ENCODE data around the gene TMBIM1. TPM values are rescaled to one million over a fixed set of nuclear protein-coding genes. Genes with fewer than 3 reads are reported as not detected.

Gene TMBIM1
- total RNA-seq, 1 donor from 2014 or later: 63.1 TPM

DNA sequence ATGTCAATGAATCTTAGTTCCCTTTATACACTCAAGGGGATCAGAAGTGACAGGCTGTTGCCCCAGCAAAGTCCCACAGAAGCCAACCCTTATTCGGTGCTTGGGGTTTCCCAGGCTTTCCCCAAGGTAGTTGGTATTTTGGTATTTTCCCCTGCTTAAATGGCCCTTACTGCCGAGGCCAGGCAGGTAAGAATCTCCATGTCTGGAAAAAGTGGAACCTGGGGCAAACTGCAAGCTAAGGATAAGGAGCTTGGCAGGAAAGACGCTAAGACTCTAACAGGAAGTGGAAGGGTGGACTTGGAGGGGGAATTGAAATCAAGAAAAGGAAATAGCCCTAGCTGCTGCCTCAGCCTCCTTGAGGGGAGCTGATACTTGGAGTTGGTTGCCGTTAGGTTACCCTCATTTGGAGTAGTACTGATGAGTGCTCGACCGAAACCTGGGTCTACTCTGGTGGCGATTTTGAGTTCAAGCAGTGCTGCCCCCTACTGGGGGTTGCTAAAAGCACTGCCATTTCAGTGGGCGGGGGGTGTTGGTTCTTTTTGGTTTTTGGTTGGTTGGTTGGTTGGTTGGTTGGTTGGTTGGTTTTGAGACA is 34.8 kb downstream of the TMBIM1 start:
- no peaks in the 10 kb centered on the region for H3K27me3 Mint-ChIP-seq
- DNase-seq: peak; percentile 89
- H3K27ac Mint-ChIP-seq: peak overlapping the region; percentile 90
- intact Hi-C loops (cut with micrococcal nuclease): loop anchor here (1.0 to 2.0 kb wide), 3 partner anchors 15 to 71 kb away; no protein-coding TSS in a partner anchor
- no peaks in the 10 kb centered on the region for H3K9me3 Mint-ChIP-seq
- H3K4me1 Mint-ChIP-seq: peaks cover 23% of the 10 kb centered on the region
- H3K4me3 Mint-ChIP-seq: peak overlapping the region; percentile 21
- peaks cover 31% of the 10 kb centered on the region for H3K36me3 Mint-ChIP-seq (ENCODE audit: low read depth)

- H3K4me1 Mint-ChIP-seq: peaks cover 25% of the 10 kb centered on the region
- intact Hi-C loops (cut with micrococcal nuclease): loop anchor here (1.0 to 2.0 kb wide), 3 partner anchors 14 to 70 kb away; no protein-coding TSS in a partner anchor
- DNase-seq: no peak
- H3K4me3 Mint-ChIP-seq: no peak overlapping the region
- H3K27ac Mint-ChIP-seq: peak overlapping the region; percentile 90
- no peaks in the 10 kb centered on the region for H3K27me3 Mint-ChIP-seq
- H3K36me3 Mint-ChIP-seq (ENCODE audit: low read depth): peaks cover 38% of the 10 kb centered on the region
- no peaks in the 10 kb centered on the region for H3K9me3 Mint-ChIP-seq
These were observed 35.5 kb downstream of the TMBIM1 start for GRCh38 chr2:218256612-218257350.

DNA sequence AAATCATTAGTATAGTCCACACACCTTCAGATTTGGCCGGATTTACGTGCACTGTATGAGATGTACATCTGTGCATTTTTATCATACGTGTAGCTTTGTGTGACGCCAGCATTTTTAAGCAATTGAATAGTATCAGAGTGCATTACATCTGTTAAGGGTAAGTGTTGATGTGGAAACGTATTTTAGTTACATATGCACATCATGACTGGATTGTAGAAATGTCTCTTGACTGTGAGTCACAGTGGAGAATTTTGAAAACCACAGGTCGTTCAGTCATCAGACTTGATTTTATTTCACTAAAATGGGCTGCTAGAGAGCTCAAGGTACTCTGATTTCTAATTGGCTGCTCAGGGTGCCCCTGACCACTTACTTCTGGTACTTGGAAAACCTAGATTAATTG is 36.9 kb downstream of the TMBIM1 start:
- peak overlapping the region; percentile 70 for H3K27ac Mint-ChIP-seq
- intact Hi-C loops (cut with micrococcal nuclease): loop anchor here (2.0 kb wide), 1 partner anchor 19 kb away; no protein-coding TSS in a partner anchor
- no peak overlapping the region for H3K4me3 Mint-ChIP-seq
- H3K27me3 Mint-ChIP-seq: no peaks in the 10 kb centered on the region
- peaks cover 25% of the 10 kb centered on the region for H3K4me1 Mint-ChIP-seq
- no peak for DNase-seq
- no peaks in the 10 kb centered on the region for H3K9me3 Mint-ChIP-seq
- peaks cover 48% of the 10 kb centered on the region for H3K36me3 Mint-ChIP-seq (ENCODE audit: low read depth)

DNA sequence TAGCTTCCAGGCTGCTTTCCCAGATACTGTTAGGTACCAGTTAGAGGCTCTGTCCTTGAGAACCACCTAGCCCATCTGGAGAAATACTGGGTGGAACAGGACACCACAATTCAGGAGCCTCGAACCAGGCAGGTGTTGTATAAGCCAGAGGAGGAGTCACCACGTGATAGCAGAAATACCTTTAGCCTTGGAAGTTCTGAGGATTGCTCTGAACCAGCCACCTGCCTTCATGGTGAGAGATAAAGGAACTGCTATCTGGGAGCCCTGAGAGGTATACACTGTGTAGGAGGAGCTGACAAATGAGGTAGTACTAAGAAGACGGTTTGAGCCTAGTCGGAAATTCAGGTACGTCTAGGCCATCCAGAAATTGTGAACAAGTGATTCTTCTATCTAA is 39.1 kb downstream of the TMBIM1 start:
- intact Hi-C loops (cut with micrococcal nuclease): no loop called here
- Mint-ChIP-seq H3K27me3 (no peaks in the 10 kb centered on the region), H3K36me3 (ENCODE audit: low read depth) (peaks cover 67% of the 10 kb centered on the region), H3K4me1 (peaks cover 30% of the 10 kb centered on the region), H3K9me3 (no peaks in the 10 kb centered on the region), H3K27ac (peak overlapping the region; percentile 73), H3K4me3 (no peak overlapping the region)
- no peak for DNase-seq

- no peaks in the 10 kb centered on the region for H3K9me3 Mint-ChIP-seq
- H3K27ac Mint-ChIP-seq: peak overlapping the region; percentile 73
- intact Hi-C loops (cut with micrococcal nuclease): no loop called here
- no peaks in the 10 kb centered on the region for H3K27me3 Mint-ChIP-seq
- no peak for DNase-seq
- H3K4me3 Mint-ChIP-seq: no peak overlapping the region
- H3K36me3 Mint-ChIP-seq (ENCODE audit: low read depth): peaks cover 71% of the 10 kb centered on the region
- peaks cover 29% of the 10 kb centered on the region for H3K4me1 Mint-ChIP-seq
These were observed 39.6 kb downstream of the TMBIM1 start for GRCh38 chr2:218252509-218253231.

- intact Hi-C loops (cut with micrococcal nuclease): no loop called here
- no peak overlapping the region for H3K27ac Mint-ChIP-seq
- no peak overlapping the region for H3K4me3 Mint-ChIP-seq
- peaks cover 16% of the 10 kb centered on the region for H3K4me1 Mint-ChIP-seq
- DNase-seq: no peak
- no peaks in the 10 kb centered on the region for H3K27me3 Mint-ChIP-seq
- H3K9me3 Mint-ChIP-seq: no peaks in the 10 kb centered on the region
- peaks cover 81% of the 10 kb centered on the region for H3K36me3 Mint-ChIP-seq (ENCODE audit: low read depth)
These were observed 42.6 kb downstream of the TMBIM1 start for GRCh38 chr2:218249691-218250090.

- Mint-ChIP-seq H3K9me3 (no peaks in the 10 kb centered on the region), H3K4me3 (no peak overlapping the region), H3K27ac (peak overlapping the region; percentile 70), H3K27me3 (no peaks in the 10 kb centered on the region), H3K4me1 (peaks cover 19% of the 10 kb centered on the region), H3K36me3 (ENCODE audit: low read depth) (peaks cover 79% of the 10 kb centered on the region)
- DNase-seq: no peak
- intact Hi-C loops (cut with micrococcal nuclease): no loop called here
These were observed 47.1 kb downstream of the TMBIM1 start for GRCh38 chr2:218245214-218245613.

DNA sequence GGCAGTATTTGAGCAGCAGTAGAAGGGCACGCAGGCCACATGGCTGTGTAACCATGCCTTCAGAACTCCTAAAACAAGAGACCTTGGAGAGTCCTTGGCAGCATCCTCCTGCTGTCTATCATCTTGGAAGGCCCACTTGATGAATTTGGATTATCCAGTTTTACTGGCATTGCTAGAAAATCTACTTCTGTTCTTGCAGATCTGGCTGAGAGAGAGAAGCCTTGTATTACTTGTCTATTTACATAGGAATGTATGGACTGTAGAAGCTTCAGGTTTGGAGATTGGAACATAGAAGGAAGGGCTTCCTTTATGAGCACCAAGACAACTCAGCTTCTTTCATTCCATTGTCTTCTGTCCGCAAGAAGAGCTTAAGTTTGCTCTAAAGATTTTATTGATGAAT is 47.6 kb downstream of the TMBIM1 start:
- H3K4me3 Mint-ChIP-seq: no peak overlapping the region
- no peak for DNase-seq
- no peaks in the 10 kb centered on the region for H3K27me3 Mint-ChIP-seq
- H3K4me1 Mint-ChIP-seq: peaks cover 18% of the 10 kb centered on the region
- peaks cover 79% of the 10 kb centered on the region for H3K36me3 Mint-ChIP-seq (ENCODE audit: low read depth)
- no peaks in the 10 kb centered on the region for H3K9me3 Mint-ChIP-seq
- H3K27ac Mint-ChIP-seq: peak overlapping the region; percentile 0
- intact Hi-C loops (cut with micrococcal nuclease): no loop called here

DNA sequence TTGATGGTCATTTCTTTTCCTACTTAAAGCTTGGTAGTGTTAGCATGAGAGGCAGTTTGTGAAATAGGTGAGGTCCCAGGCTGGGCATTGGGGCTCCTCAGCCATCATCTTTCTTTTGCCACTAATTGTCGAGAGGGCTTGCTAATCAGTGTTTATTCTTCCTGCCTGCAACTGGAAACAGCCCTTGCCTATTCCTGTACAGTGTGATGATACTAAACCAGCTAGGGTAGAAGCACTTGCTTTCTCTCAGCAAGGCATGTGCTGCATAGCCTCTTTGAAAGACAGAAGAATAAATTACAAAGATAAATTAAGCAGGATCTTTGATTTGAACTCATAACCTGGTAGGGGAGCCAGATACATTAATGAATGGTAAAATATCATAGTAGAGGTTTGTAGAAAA is 48.1 kb downstream of the TMBIM1 start:
- no peak for DNase-seq
- intact Hi-C loops (cut with micrococcal nuclease): no loop called here
- peaks cover 78% of the 10 kb centered on the region for H3K36me3 Mint-ChIP-seq (ENCODE audit: low read depth)
- H3K27ac Mint-ChIP-seq: no peak overlapping the region
- no peak overlapping the region for H3K4me3 Mint-ChIP-seq
- H3K4me1 Mint-ChIP-seq: peaks cover 15% of the 10 kb centered on the region
- H3K27me3 Mint-ChIP-seq: no peaks in the 10 kb centered on the region
- no peaks in the 10 kb centered on the region for H3K9me3 Mint-ChIP-seq

- Mint-ChIP-seq H3K4me1 (peaks cover 11% of the 10 kb centered on the region), H3K4me3 (no peak overlapping the region), H3K27me3 (no peaks in the 10 kb centered on the region), H3K9me3 (no peaks in the 10 kb centered on the region), H3K36me3 (ENCODE audit: low read depth) (peaks cover 81% of the 10 kb centered on the region), H3K27ac (no peak overlapping the region)
- no peak for DNase-seq
- intact Hi-C loops (cut with micrococcal nuclease): no loop called here
These were observed 53.4 kb downstream of the TMBIM1 start for GRCh38 chr2:218238887-218239286.

- no peaks in the 10 kb centered on the region for H3K27me3 Mint-ChIP-seq
- H3K9me3 Mint-ChIP-seq: no peaks in the 10 kb centered on the region
- H3K4me1 Mint-ChIP-seq: peaks cover 9% of the 10 kb centered on the region
- H3K27ac Mint-ChIP-seq: no peak overlapping the region
- peaks cover 85% of the 10 kb centered on the region for H3K36me3 Mint-ChIP-seq (ENCODE audit: low read depth)
- H3K4me3 Mint-ChIP-seq: no peak overlapping the region
- no peak for DNase-seq
- intact Hi-C loops (cut with micrococcal nuclease): loop anchor here (2.0 kb wide), 1 partner anchor 18 kb away; no protein-coding TSS in a partner anchor
These were observed 55.5 kb downstream of the TMBIM1 start for GRCh38 chr2:218236829-218237228.

- peaks cover 4% of the 10 kb centered on the region for H3K9me3 Mint-ChIP-seq
- no peaks in the 10 kb centered on the region for H3K27me3 Mint-ChIP-seq
- intact Hi-C loops (cut with micrococcal nuclease): no loop called here
- no peak overlapping the region for H3K4me3 Mint-ChIP-seq
- peaks cover 21% of the 10 kb centered on the region for H3K4me1 Mint-ChIP-seq
- H3K36me3 Mint-ChIP-seq (ENCODE audit: low read depth): peaks cover 88% of the 10 kb centered on the region
- DNase-seq: no peak
- peak overlapping the region; percentile 5 for H3K27ac Mint-ChIP-seq
These were observed 57.3 kb downstream of the TMBIM1 start for GRCh38 chr2:218235017-218235416.

- H3K36me3 Mint-ChIP-seq (ENCODE audit: low read depth): peaks cover 85% of the 10 kb centered on the region
- peak overlapping the region; percentile 5 for H3K27ac Mint-ChIP-seq
- peaks cover 21% of the 10 kb centered on the region for H3K4me1 Mint-ChIP-seq
- H3K27me3 Mint-ChIP-seq: no peaks in the 10 kb centered on the region
- H3K9me3 Mint-ChIP-seq: peaks cover 4% of the 10 kb centered on the region
- no peak overlapping the region for H3K4me3 Mint-ChIP-seq
- intact Hi-C loops (cut with micrococcal nuclease): no loop called here
- no peak for DNase-seq
These were observed 57.8 kb downstream of the TMBIM1 start for GRCh38 chr2:218234521-218234920.

GRCh38 chr2:218233543-218233942 is 58.8 kb downstream of the TMBIM1 start:
- Mint-ChIP-seq H3K4me1 (peaks cover 27% of the 10 kb centered on the region), H3K36me3 (ENCODE audit: low read depth) (peaks cover 83% of the 10 kb centered on the region), H3K9me3 (peaks cover 4% of the 10 kb centered on the region), H3K27me3 (no peaks in the 10 kb centered on the region), H3K27ac (peak overlapping the region; percentile 62), H3K4me3 (no peak overlapping the region)
- intact Hi-C loops (cut with micrococcal nuclease): no loop called here
- DNase-seq: no peak

Data from activated CD4-positive, alpha-beta T cell treated with anti-CD3 and anti-CD28 coated beads, Interleukin-2, amount 10 ng/mL, durations not matched to agents 24 days and 14 days (primary cell).